Neural cell (in vitro differentiated cells): ENCODE results near the gene LAMTOR1. TPM values are rescaled to one million over a fixed set of nuclear protein-coding genes. Genes with fewer than 3 reads are reported as not detected.

Source experiments
- H2AFZ ChIP-seq: fragments of 200-600, 300-800 bp; sonication (generic), shearing (Covaris generic); 2 replicates; pipeline ENCODE4 v1.6.0; 2014; ENCODE audit warnings: low read depth, mild to moderate bottlenecking, antibody characterized with exemption, low read length, moderate library complexity
- H3F3A ChIP-seq: fragments of 200-600 bp; shearing (Covaris generic); 2 replicates; pipeline ENCODE4 v1.6.1; 2016; ENCODE audit warnings: mild to moderate bottlenecking, moderate library complexity, mixed read lengths, antibody characterized with exemption, low read length; ENCODE audit not compliant: insufficient read depth, poor library complexity, severe bottlenecking
- H3K27ac ChIP-seq: fragments of 200-600, 300-800 bp; sonication (generic), shearing (Covaris generic); 2 replicates; pipeline ENCODE4 v1.5.1; 2014; ENCODE audit warnings: mild to moderate bottlenecking, low read length, moderate library complexity
- H3K27me3 ChIP-seq: fragments of 300-800, 200-600 bp; sonication (generic), shearing (Covaris generic); 2 replicates; pipeline ENCODE4 v1.6.0; 2014; ENCODE audit warnings: mild to moderate bottlenecking, low read depth, low read length, moderate library complexity; ENCODE audit not compliant: insufficient read depth
- H3K36me3 ChIP-seq: fragments of 300-800, 200-600 bp; sonication (generic), shearing (Covaris generic); 2 replicates; pipeline ENCODE4 v1.5.1; 2014; ENCODE audit warnings: mild to moderate bottlenecking, antibody characterized with exemption, low read length, moderate library complexity; ENCODE audit not compliant: insufficient read depth
- H3K4me2 ChIP-seq: fragments of 300-800, 200-600 bp; sonication (generic), shearing (Covaris generic); 2 replicates; pipeline ENCODE4 v1.6.0; 2014; ENCODE audit warnings: mild to moderate bottlenecking, low read length
- H3K4me3 ChIP-seq: fragments of 300-800, 200-600 bp; sonication (generic), shearing (Covaris generic); 2 replicates; pipeline ENCODE4 v1.5.1; 2014; ENCODE audit warnings: mild to moderate bottlenecking, low read length, moderate library complexity
- H3K79me2 ChIP-seq: fragments of 200-600 bp; shearing (Covaris generic); replicated peaks from 2 replicates; pipeline ENCODE4 v1.6.0; 2014; ENCODE audit warnings: mild to moderate bottlenecking, low read length, moderate library complexity; ENCODE audit not compliant: insufficient read depth
- H3K9ac ChIP-seq: fragments of 300-800, 200-600 bp; sonication (generic), shearing (Covaris generic); 2 replicates; pipeline ENCODE4 v1.6.1; 2016; ENCODE audit warnings: mild to moderate bottlenecking, low read length, mixed read lengths
- H3K9me2 ChIP-seq: fragments of 200-600 bp; shearing (Covaris generic); 2 replicates; pipeline ENCODE4 v1.6.1; 2016; ENCODE audit warnings: mild to moderate bottlenecking, low read length, mixed read lengths; ENCODE audit not compliant: insufficient read depth
- H3K9me3 ChIP-seq: fragments of 200-600, 300-800 bp; sonication (generic), shearing (Covaris generic); 2 replicates; pipeline ENCODE4 v1.6.1; 2016; ENCODE audit warnings: mild to moderate bottlenecking, mixed run types, low read length, moderate library complexity, mixed read lengths
- H4K20me1 ChIP-seq: fragments of 200-600 bp; shearing (Covaris generic); 2 replicates; pipeline ENCODE4 v1.6.1; 2016; ENCODE audit warnings: mild to moderate bottlenecking, mixed run types; ENCODE audit not compliant: insufficient read depth
- EP300 ChIP-seq: fragments of 450-650 bp; conservative IDR thresholded peaks from 2 replicates; pipeline ENCODE4 v1.6.1; 2014; ENCODE audit warnings: antibody characterized with exemption, mild to moderate bottlenecking, moderate library complexity; ENCODE audit not compliant: poor library complexity, severe bottlenecking
- EZH2 ChIP-seq: fragments of 200-600, 300-800 bp; shearing (Covaris generic), sonication (generic); IDR thresholded peaks from 2 replicates; pipeline ENCODE4 v1.6.1; 2014; ENCODE audit warnings: antibody characterized with exemption, low read length, borderline replicate concordance, mild to moderate bottlenecking; ENCODE audit not compliant: insufficient read depth, poor library complexity, severe bottlenecking
- MXI1 ChIP-seq: fragments of 450-650 bp; conservative IDR thresholded peaks from 2 replicates; pipeline ENCODE4 v1.6.1; 2014; ENCODE audit warnings: antibody characterized with exemption, mild to moderate bottlenecking; ENCODE audit not compliant: poor library complexity, severe bottlenecking
- POLR2AphosphoS5 ChIP-seq: IDR thresholded peaks from 2 replicates; pipeline ENCODE4 v1.6.1; 2012
- RAD21 ChIP-seq: fragments of 450-650 bp; conservative IDR thresholded peaks from 2 replicates; pipeline ENCODE4 v1.6.1; 2014; ENCODE audit warnings: antibody characterized with exemption, mild to moderate bottlenecking, moderate library complexity
- SMC3 ChIP-seq: fragments of 450-650 bp; conservative IDR thresholded peaks from 2 replicates; pipeline ENCODE4 v1.6.1; 2014; ENCODE audit warnings: antibody characterized with exemption, mild to moderate bottlenecking, moderate library complexity; ENCODE audit not compliant: poor library complexity
- TAF1 ChIP-seq: IDR thresholded peaks from 2 replicates; pipeline ENCODE4 v1.6.1; 2012; ENCODE audit warnings: low read depth
- polyA plus RNA-seq: library from polyadenylated mRNA; depleted of rRNA; stranded (reverse); fragments of >200 nt; gene quantifications from 2 replicates; pipeline ENCODE4 v1.2.3, GENCODE V29; 2014
- TF ChIP-seq, protein P1 (sequence below): fragments of 450-650 bp; IDR thresholded peaks from 2 replicates; pipeline ENCODE4 v1.5.1; 2014; ENCODE audit warnings: antibody characterized with exemption, mild to moderate bottlenecking, moderate library complexity; ENCODE audit not compliant: poor library complexity, severe bottlenecking
- TF ChIP-seq, protein P2 (sequence below): IDR thresholded peaks from 2 replicates; pipeline ENCODE4 v1.6.1; 2012; ENCODE audit warnings: borderline replicate concordance

The LAMTOR1 gene
- polyA plus RNA-seq, 1 donor from 2014 or later: 108 TPM

DNA sequence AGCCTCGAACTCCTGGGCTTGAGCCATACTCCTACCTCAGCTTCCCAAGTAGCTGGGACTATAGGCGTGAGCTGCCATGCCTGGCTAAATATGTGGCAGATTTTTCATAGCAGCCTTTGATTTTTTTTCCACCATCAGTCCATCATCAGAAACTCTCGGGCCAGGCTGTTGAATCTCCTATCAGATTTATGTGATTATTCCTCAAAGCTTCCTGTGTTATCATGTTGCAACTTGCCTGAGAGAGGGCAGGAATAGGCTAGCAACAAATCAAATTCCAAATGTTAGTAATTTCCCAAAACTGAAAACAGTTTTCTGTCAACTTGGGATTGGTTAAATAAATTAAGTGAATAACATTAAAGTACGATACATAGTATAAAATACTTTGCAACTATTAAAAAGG, 19.0 kb downstream of the LAMTOR1 start:
- Histone ChIP-seq H3K27me3 (no peaks in the 10 kb centered on the region), H3K4me2 (no peak overlapping the region), H3K36me3 (no peaks in the 10 kb centered on the region), H3K9me2 (no peaks in the 10 kb centered on the region), H4K20me1 (no peaks in the 10 kb centered on the region), H2AFZ (no peak overlapping the region), H3K9ac (no peak overlapping the region), H3K79me2 (peaks cover 12% of the 10 kb centered on the region), H3K4me3 (no peak overlapping the region), H3K27ac (no peak overlapping the region), H3K9me3 (no peaks in the 10 kb centered on the region), H3F3A (no peaks in the 10 kb centered on the region)
- TF ChIP-seq MXI1: no peak
- TF ChIP-seq EP300: no peak
- no peak for TF ChIP-seq POLR2AphosphoS5
- TF ChIP-seq, protein P1, sequence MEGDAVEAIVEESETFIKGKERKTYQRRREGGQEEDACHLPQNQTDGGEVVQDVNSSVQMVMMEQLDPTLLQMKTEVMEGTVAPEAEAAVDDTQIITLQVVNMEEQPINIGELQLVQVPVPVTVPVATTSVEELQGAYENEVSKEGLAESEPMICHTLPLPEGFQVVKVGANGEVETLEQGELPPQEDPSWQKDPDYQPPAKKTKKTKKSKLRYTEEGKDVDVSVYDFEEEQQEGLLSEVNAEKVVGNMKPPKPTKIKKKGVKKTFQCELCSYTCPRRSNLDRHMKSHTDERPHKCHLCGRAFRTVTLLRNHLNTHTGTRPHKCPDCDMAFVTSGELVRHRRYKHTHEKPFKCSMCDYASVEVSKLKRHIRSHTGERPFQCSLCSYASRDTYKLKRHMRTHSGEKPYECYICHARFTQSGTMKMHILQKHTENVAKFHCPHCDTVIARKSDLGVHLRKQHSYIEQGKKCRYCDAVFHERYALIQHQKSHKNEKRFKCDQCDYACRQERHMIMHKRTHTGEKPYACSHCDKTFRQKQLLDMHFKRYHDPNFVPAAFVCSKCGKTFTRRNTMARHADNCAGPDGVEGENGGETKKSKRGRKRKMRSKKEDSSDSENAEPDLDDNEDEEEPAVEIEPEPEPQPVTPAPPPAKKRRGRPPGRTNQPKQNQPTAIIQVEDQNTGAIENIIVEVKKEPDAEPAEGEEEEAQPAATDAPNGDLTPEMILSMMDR: no peak
- TF ChIP-seq RAD21: no peak
- no peak for TF ChIP-seq SMC3
- TF ChIP-seq TAF1: no peak
- no peak for TF ChIP-seq EZH2
- TF ChIP-seq, protein P2, sequence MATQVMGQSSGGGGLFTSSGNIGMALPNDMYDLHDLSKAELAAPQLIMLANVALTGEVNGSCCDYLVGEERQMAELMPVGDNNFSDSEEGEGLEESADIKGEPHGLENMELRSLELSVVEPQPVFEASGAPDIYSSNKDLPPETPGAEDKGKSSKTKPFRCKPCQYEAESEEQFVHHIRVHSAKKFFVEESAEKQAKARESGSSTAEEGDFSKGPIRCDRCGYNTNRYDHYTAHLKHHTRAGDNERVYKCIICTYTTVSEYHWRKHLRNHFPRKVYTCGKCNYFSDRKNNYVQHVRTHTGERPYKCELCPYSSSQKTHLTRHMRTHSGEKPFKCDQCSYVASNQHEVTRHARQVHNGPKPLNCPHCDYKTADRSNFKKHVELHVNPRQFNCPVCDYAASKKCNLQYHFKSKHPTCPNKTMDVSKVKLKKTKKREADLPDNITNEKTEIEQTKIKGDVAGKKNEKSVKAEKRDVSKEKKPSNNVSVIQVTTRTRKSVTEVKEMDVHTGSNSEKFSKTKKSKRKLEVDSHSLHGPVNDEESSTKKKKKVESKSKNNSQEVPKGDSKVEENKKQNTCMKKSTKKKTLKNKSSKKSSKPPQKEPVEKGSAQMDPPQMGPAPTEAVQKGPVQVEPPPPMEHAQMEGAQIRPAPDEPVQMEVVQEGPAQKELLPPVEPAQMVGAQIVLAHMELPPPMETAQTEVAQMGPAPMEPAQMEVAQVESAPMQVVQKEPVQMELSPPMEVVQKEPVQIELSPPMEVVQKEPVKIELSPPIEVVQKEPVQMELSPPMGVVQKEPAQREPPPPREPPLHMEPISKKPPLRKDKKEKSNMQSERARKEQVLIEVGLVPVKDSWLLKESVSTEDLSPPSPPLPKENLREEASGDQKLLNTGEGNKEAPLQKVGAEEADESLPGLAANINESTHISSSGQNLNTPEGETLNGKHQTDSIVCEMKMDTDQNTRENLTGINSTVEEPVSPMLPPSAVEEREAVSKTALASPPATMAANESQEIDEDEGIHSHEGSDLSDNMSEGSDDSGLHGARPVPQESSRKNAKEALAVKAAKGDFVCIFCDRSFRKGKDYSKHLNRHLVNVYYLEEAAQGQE: no peak

DNA sequence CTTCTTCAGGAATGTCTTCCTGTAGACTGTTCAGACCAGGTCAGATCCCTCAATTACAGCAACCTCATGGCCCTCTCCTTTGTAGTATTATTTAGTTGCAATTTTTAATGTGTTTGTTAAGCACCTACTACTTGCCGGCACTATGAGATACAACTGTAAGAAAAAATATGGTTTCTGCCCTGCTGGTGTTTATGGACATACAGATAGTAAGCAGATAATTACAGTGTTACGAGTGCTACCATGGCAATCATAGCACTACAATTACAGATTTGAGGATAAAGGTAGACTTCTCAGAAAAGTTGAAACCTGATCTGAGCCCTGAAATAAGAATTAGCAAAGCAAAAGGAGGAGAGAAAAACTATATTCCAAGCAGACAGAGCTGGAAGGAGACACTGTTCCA, 19.7 kb downstream of the LAMTOR1 start:
- Histone ChIP-seq H3K9me3 (no peaks in the 10 kb centered on the region), H3K9ac (no peak overlapping the region), H3K79me2 (peaks cover 18% of the 10 kb centered on the region), H3K36me3 (no peaks in the 10 kb centered on the region), H3K4me3 (no peak overlapping the region), H3K27ac (no peak overlapping the region), H3K27me3 (no peaks in the 10 kb centered on the region), H3K9me2 (no peaks in the 10 kb centered on the region), H3F3A (no peaks in the 10 kb centered on the region), H2AFZ (no peak overlapping the region), H4K20me1 (no peaks in the 10 kb centered on the region), H3K4me2 (no peak overlapping the region)
- TF ChIP-seq RAD21: no peak

DNA sequence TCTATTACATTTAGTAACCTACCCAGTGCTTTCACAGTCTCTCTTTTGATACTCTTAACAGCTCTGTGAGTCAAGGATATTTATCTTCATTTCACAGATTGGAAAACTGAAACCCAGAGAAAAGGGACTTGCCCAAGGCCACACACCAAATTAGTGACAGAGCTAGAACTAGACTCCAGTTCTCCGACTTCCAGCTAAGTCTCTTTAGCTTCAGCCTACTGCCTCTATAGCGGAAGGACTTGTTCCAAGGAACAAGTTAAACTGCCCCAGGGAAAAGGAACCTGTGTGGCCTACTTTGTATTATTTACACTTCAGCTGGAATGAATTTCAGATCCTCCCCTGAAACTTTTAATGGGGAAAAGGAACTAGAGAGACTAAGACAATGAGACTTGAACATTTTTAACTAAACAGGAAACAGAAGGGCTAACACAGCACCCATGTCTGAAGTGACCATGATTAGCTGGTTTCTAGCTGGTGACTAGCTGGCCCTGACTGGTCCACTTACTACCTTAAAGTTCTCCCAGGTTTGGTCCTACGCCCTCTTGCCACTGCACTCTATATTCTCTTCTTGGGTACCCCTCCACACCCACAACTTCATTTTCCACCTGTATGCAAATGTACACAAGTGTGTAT, 21.2 kb downstream of the LAMTOR1 start:
- Histone ChIP-seq H3K4me3 (no peak overlapping the region), H3K36me3 (no peaks in the 10 kb centered on the region), H3K4me2 (no peak overlapping the region), H3F3A (no peaks in the 10 kb centered on the region), H2AFZ (no peak overlapping the region), H4K20me1 (no peaks in the 10 kb centered on the region), H3K9ac (no peak overlapping the region), H3K27ac (peak overlapping the region; percentile 90), H3K79me2 (peaks cover 33% of the 10 kb centered on the region), H3K9me3 (no peaks in the 10 kb centered on the region), H3K27me3 (no peaks in the 10 kb centered on the region), H3K9me2 (no peaks in the 10 kb centered on the region)
- TF ChIP-seq MXI1 (no peak), EZH2 (no peak), EP300 (no peak), POLR2AphosphoS5 (no peak), RAD21 (no peak), TAF1 (no peak), SMC3 (no peak)
- TF ChIP-seq, protein P1: no peak
- TF ChIP-seq, protein P2: no peak
